ENCODE results near the gene ENTPD8. TPM values are rescaled to one million over a fixed set of nuclear protein-coding genes. Genes with fewer than 3 reads are reported as not detected.

ENTPD8 gene
- total and polyA plus RNA-seq, 2 donors (not counting 1 experiment from before 2014, with no cell fraction given), result not detected

- H3K27ac Mint-ChIP-seq, result no peak overlapping the region
- peaks cover 3% of the 10 kb centered on the region for H3K4me1 Mint-ChIP-seq
- H3K27me3 Mint-ChIP-seq, result no peaks in the 10 kb centered on the region
- H3K4me3 ChIP-seq (ENCODE audit: control extremely low read depth in 1 of 5, extremely low read depth in 1 of 5, insufficient read depth in 1 of 5, low read depth in 2 of 5, low read length in 4 of 5), result no peak overlapping the region
- H3K27me3 ChIP-seq (replicated peaks in 1 of 4; ENCODE audit: control extremely low read depth in 1 of 4, control insufficient read depth in 3 of 4, insufficient read depth in 4 of 4, low read length in 3 of 4), result no peaks in the 10 kb centered on the region
- H3K4me1 ChIP-seq (ENCODE audit: control insufficient read depth in 2 of 2, insufficient read depth in 2 of 2, low read length in 2 of 2), result peaks cover 9 to 13% of the 10 kb centered on the region in 2 donors
- ChIA-PET POLR2A (no interaction called here), CTCF (no interaction called here)
- TF ChIP-seq CTCF (IDR thresholded peaks at IDR 0.05) (no peak), EZH2 (IDR thresholded peaks at IDR 0.05; ENCODE audit: borderline replicate concordance, insufficient read depth, low read depth, low read length, poor library complexity, severe bottlenecking) (no peak)
- H2AFZ ChIP-seq (ENCODE audit: insufficient read depth, low read depth, low read length, poor library complexity, severe bottlenecking), result no peak overlapping the region
- peak overlapping the region; percentile 5 for H3K4me2 ChIP-seq (replicated peaks; ENCODE audit: low read depth, low read length, poor library complexity, severe bottlenecking)
- no peak overlapping the region for H3K9ac ChIP-seq (ENCODE audit: low read length)
- WGBS (ENCODE audit: insufficient coverage), result 78% methylated on average over 40 of the region's 42 CpGs
- H3K36me3 ChIP-seq (replicated peaks in 1 of 2; ENCODE audit: control extremely low read depth in 1 of 2, control insufficient read depth in 1 of 2, extremely low read depth in 1 of 2, insufficient read depth in 2 of 2, low read length in 1 of 2), result peaks cover 0 to 4% of the 10 kb centered on the region in 2 experiments
- H3K4me3 Mint-ChIP-seq, result no peak overlapping the region
- H3K27ac ChIP-seq (ENCODE audit: low read length in 2 of 2), result no peak overlapping the region
- H3K9me3 Mint-ChIP-seq (ENCODE audit: insufficient read depth), result no peaks in the 10 kb centered on the region
- DNase-seq (no peak), ATAC-seq (ENCODE audit: low read depth) (no peak)
- H3K79me2 ChIP-seq (ENCODE audit: control insufficient read depth, insufficient read depth, low read length), result peaks cover 2% of the 10 kb centered on the region
- intact Hi-C loops (cut with micrococcal nuclease), result no loop called here
- no peaks in the 10 kb centered on the region for H3K9me3 ChIP-seq (ENCODE audit: control extremely low read depth in 1 of 3, control insufficient read depth in 2 of 3, insufficient read depth in 1 of 3, low read length in 2 of 3)
- H4K20me1 ChIP-seq (ENCODE audit: control insufficient read depth, insufficient read depth, low read length, poor library complexity, severe bottlenecking), result no peaks in the 10 kb centered on the region
These were observed 50.4 kb downstream of the ENTPD8 start for GRCh38 chr9:137390553-137391410.

- H3K27ac Mint-ChIP-seq, result no peak overlapping the region
- Histone ChIP-seq H2AFZ (ENCODE audit: insufficient read depth, low read depth, low read length, poor library complexity, severe bottlenecking) (no peak overlapping the region), H3K36me3 (replicated peaks in 1 of 2; ENCODE audit: control extremely low read depth in 1 of 2, control insufficient read depth in 1 of 2, extremely low read depth in 1 of 2, insufficient read depth in 2 of 2, low read length in 1 of 2) (peaks cover 0 to 4% of the 10 kb centered on the region in 2 experiments), H3K4me3 (ENCODE audit: control extremely low read depth in 1 of 5, extremely low read depth in 1 of 5, insufficient read depth in 1 of 5, low read depth in 2 of 5, low read length in 4 of 5) (no peak overlapping the region), H3K27ac (ENCODE audit: low read length in 2 of 2) (no peak overlapping the region), H3K4me1 (ENCODE audit: control insufficient read depth in 2 of 2, insufficient read depth in 2 of 2, low read length in 2 of 2) (peaks cover 9 to 13% of the 10 kb centered on the region in 2 donors), H3K9ac (ENCODE audit: low read length) (no peak overlapping the region), H3K9me3 (ENCODE audit: control extremely low read depth in 1 of 3, control insufficient read depth in 2 of 3, insufficient read depth in 1 of 3, low read length in 2 of 3) (no peaks in the 10 kb centered on the region), H3K4me2 (replicated peaks; ENCODE audit: low read depth, low read length, poor library complexity, severe bottlenecking) (no peak overlapping the region), H3K79me2 (ENCODE audit: control insufficient read depth, insufficient read depth, low read length) (peaks cover 2% of the 10 kb centered on the region), H3K27me3 (replicated peaks in 1 of 4; ENCODE audit: control extremely low read depth in 1 of 4, control insufficient read depth in 3 of 4, insufficient read depth in 4 of 4, low read length in 3 of 4) (no peaks in the 10 kb centered on the region), H4K20me1 (ENCODE audit: control insufficient read depth, insufficient read depth, low read length, poor library complexity, severe bottlenecking) (no peaks in the 10 kb centered on the region)
- no peak overlapping the region for H3K4me3 Mint-ChIP-seq
- no peak for TF ChIP-seq CTCF (IDR thresholded peaks at IDR 0.05)
- no peak for TF ChIP-seq EZH2 (IDR thresholded peaks at IDR 0.05; ENCODE audit: borderline replicate concordance, insufficient read depth, low read depth, low read length, poor library complexity, severe bottlenecking)
- no peaks in the 10 kb centered on the region for H3K9me3 Mint-ChIP-seq (ENCODE audit: insufficient read depth)
- POLR2A ChIA-PET, result no interaction called here
- no peak for ATAC-seq (ENCODE audit: low read depth)
- H3K4me1 Mint-ChIP-seq, result peaks cover 3% of the 10 kb centered on the region
- H3K27me3 Mint-ChIP-seq, result no peaks in the 10 kb centered on the region
- CTCF ChIA-PET, result no interaction called here
- intact Hi-C loops (cut with micrococcal nuclease), result no loop called here
- DNase-seq, result no peak
- WGBS (ENCODE audit: insufficient coverage), result 97% methylated on average over 12 of the region's 13 CpGs
These were observed 51.8 kb downstream of the ENTPD8 start for GRCh38 chr9:137389428-137389746.

Measured in B cell (primary cell).